ENCODE results near the gene SH2B2.

The SH2B2 gene

GRCh38 chr7:102268635-102269034 is 18.0 kb upstream of the SH2B2 start:
- DNase-seq: no peak

- no peak for DNase-seq
Observed at GRCh38 chr7:102270178-102270887, 16.3 kb upstream of the SH2B2 start.

- no peak for DNase-seq
Observed at GRCh38 chr7:102271158-102271798, 15.4 kb upstream of the SH2B2 start.

GRCh38 chr7:102272075-102272916 is 14.4 kb upstream of the SH2B2 start:
- DNase-seq: peak; percentile 77

GRCh38 chr7:102272917-102273748 is 13.5 kb upstream of the SH2B2 start:
- DNase-seq: no peak

- DNase-seq: no peak
Observed at GRCh38 chr7:102273749-102274712, 12.6 kb upstream of the SH2B2 start.

- no peak for DNase-seq
Observed at GRCh38 chr7:102275123-102275703, 11.5 kb upstream of the SH2B2 start.

- DNase-seq: no peak
Observed at GRCh38 chr7:102277901-102278300, 8.8 kb upstream of the SH2B2 start.

GRCh38 chr7:102279537-102280400 is 6.9 kb upstream of the SH2B2 start:
- peak; percentile 54 for DNase-seq

GRCh38 chr7:102280521-102280920 is 6.1 kb upstream of the SH2B2 start:
- DNase-seq: no peak

GRCh38 chr7:102281785-102282184 is 4.9 kb upstream of the SH2B2 start:
- DNase-seq: no peak

GRCh38 chr7:102282465-102283362 is 4.0 kb upstream of the SH2B2 start:
- no peak for DNase-seq

GRCh38 chr7:102283477-102284189 is 3.0 kb upstream of the SH2B2 start:
- no peak for DNase-seq

GRCh38 chr7:102284399-102284798 is 2.3 kb upstream of the SH2B2 start:
- DNase-seq: no peak

GRCh38 chr7:102284891-102285539 is 1.7 kb upstream of the SH2B2 start:
- DNase-seq: no peak

GRCh38 chr7:102285540-102286236 is 980 bp upstream of the SH2B2 start:
- no peak for DNase-seq

Measured in EL (cell line).